Pulmonary artery endothelial cell (primary cell): Measurements from ENCODE around the gene DCHS2. TPM values are rescaled to one million over a fixed set of nuclear protein-coding genes. Genes with fewer than 3 reads are reported as not detected.
"Not testable (repeated sequence)": the region's sequence is repeated elsewhere in the genome, so short reads cannot be mapped to it uniquely, and the experiment has no call there.

Source experiments
- DNase-seq: peaks from one replicate; pipeline ENCODE4 v3.0.0-alpha.2; 2011; ENCODE audit warnings: low read depth, low spot score
- total RNA-seq: library from RNA; depleted of rRNA; stranded (reverse); fragments of >200 nt; gene quantifications from 2 replicates; pipeline ENCODE4 v1.2.3, GENCODE V29; 2014

DCHS2 gene
- total RNA-seq, 1 donor from 2014 or later: 0.07 TPM

- no peak for DNase-seq
Observed at GRCh38 chr4:154218051-154218450, 273.5 kb downstream of the DCHS2 start.

GRCh38 chr4:154217384-154217783, 274.2 kb downstream of the DCHS2 start:
- not testable (repeated sequence) for DNase-seq

- no peak for DNase-seq
Observed at GRCh38 chr4:154211506-154211905, 280.1 kb downstream of the DCHS2 start.

GRCh38 chr4:154208424-154208823, 283.2 kb downstream of the DCHS2 start:
- no peak for DNase-seq

GRCh38 chr4:154205471-154205870, 286.1 kb downstream of the DCHS2 start:
- DNase-seq: no peak

DNA sequence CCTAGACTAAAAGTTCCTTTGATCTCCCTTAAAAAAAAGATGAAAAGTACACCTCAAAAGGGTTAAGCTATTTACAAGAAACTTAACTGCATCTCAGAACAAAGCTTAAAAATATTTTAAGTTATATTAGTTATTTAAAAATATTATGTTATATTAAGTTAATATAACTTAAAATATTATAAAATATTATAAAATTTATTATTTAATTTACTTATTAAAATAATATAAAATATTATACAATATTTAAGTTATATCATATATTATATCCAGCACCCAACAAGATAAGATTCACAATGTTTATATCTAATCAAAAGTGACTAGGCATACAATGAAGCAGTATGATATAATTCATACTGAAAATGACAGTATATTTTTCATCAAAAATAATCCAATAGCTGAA, 296.9 kb downstream of the DCHS2 start:
- DNase-seq: no peak

- DNase-seq: no peak
Observed at GRCh38 chr4:154192585-154192984, 299.0 kb downstream of the DCHS2 start.

DNA sequence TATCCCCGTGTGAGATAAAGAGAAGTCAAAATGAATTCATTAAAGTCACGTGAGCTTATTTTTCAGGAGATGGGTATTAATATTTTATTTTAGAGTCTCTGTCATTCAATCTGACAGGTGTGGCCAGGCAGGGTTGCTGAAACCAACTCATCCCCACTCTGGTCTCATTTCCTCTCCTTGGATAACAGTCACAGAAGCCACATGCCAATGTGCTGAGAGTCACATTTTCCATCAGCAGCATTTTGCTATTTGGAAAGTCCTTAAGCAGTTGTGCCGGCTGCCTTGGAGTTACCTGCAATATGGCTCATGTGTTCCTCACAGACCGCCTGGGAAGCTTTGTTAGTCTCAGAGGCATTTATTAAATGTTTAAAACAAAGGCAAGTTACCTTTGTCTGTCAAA, 302.3 kb downstream of the DCHS2 start:
- DNase-seq: no peak

DNA sequence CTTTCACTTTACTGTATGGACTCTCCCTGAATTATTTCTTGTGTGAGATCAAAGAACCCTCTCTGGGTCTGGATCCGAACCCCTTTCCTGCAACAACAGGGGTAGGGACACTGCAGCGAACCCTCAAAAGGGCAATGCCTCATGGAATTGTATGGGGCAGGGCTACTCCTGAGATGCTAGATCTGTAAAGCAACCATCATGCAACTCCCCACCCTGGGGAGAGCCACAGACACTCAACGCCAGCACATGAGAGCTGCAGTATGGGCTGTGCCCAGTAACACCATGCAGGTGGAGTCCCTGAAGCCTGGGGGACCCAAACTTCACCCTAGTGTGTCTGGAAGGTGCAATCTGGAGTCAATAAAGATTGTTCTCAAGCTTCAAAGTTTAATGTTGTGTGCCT, 304.7 kb downstream of the DCHS2 start:
- no peak for DNase-seq

DNA sequence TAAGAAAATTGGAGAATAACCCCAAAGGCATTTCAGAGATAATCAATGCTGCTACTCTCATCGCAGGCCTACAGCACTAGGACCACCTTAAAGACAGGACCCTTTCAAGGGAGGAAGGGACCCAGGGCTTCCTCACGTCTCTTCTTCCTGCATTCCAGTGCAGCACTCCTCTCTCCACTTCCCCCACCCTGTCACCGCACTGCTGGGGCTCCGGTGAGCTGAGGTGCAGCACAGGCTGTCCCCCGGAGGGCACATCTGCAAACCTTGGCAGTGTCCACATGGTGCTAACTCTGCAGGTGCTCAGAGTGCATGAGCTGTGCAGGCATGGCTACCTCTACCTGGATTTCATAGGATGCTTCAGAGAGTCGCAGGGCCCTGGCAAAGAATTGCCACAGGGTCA, 305.6 kb downstream of the DCHS2 start:
- DNase-seq: no peak

DNA sequence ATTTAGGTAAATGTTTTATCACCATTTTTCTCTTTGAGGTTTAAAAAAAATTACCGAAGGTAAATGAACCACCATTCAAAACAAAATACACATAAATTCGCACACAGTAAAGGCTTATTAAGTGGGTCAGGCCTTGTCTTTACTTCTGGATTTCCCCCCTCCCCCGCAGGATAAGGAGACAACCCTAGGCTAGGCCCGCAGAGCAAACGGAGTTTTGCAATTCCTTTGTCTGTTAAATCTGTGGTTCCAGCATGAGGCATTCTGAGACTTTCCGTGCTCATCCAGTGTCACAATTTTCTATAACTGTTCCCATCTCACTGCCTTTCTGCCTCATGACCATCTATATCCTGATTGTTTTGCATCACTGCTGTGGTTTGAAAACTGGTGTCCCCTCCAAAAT, 307.4 kb downstream of the DCHS2 start:
- no peak for DNase-seq

- DNase-seq: no peak
Observed at GRCh38 chr4:154183264-154183663, 308.3 kb downstream of the DCHS2 start.

Other genes starting within 250 kb of the DCHS2 start
- 93.1 and 130 TPM in 2 replicates for gene PLRG1, start 58.6 kb upstream of the DCHS2 start, total RNA-seq
- not detected in 2 replicates for gene FGB, start 71.2 kb upstream of the DCHS2 start, total RNA-seq
- not detected in 2 replicates for gene FGA, start 98.9 kb upstream of the DCHS2 start, total RNA-seq
- gene FGG, start 120.9 kb upstream of the DCHS2 start, total RNA-seq: not detected in 2 replicates